NCI-H146 treated with DMSO at 0.1 percent for 48 hours (cell line): ENCODE measurements around the gene SLC25A36.
"Not testable (repeated sequence)": the region's sequence is repeated elsewhere in the genome, so short reads cannot be mapped to it uniquely, and the experiment has no call there.

Experiments
- DNase-seq: peaks from one replicate; lab custom pipeline; 2025; ENCODE audit not compliant: unreplicated experiment; lab: John Stamatoyannopoulos, UW

SLC25A36 gene

GRCh38 chr3:140994316-140994715, 52.7 kb downstream of the SLC25A36 start:
- DNase-seq, result no peak

GRCh38 chr3:140994861-140995260, 53.2 kb downstream of the SLC25A36 start:
- not testable (repeated sequence) for DNase-seq

GRCh38 chr3:140995881-140996280, 54.2 kb downstream of the SLC25A36 start:
- DNase-seq, result no peak

GRCh38 chr3:141000027-141000663, 58.5 kb downstream of the SLC25A36 start:
- DNase-seq, result peak; percentile 45

- DNase-seq, result no peak
These were observed 59.0 kb downstream of the SLC25A36 start for GRCh38 chr3:141000686-141001085.

- DNase-seq, result no peak
These were observed 64.7 kb downstream of the SLC25A36 start for GRCh38 chr3:141006344-141006743.

GRCh38 chr3:141009496-141009895, 67.9 kb downstream of the SLC25A36 start:
- DNase-seq, result no peak

GRCh38 chr3:141011232-141011996, 69.8 kb downstream of the SLC25A36 start:
- peak; percentile 76 for DNase-seq

GRCh38 chr3:141011997-141012262, 70.3 kb downstream of the SLC25A36 start:
- DNase-seq, result no peak

- peak; percentile 51 for DNase-seq
These were observed 70.9 kb downstream of the SLC25A36 start for GRCh38 chr3:141012571-141012970.

GRCh38 chr3:141015481-141015880, 73.8 kb downstream of the SLC25A36 start:
- no peak for DNase-seq

- DNase-seq, result not testable (repeated sequence)
These were observed 76.0 kb downstream of the SLC25A36 start for GRCh38 chr3:141017366-141018322.

GRCh38 chr3:141019244-141019643, 77.6 kb downstream of the SLC25A36 start:
- DNase-seq, result no peak

GRCh38 chr3:141020143-141020830, 78.7 kb downstream of the SLC25A36 start:
- DNase-seq, result no peak

GRCh38 chr3:141021261-141021660, 79.6 kb downstream of the SLC25A36 start:
- no peak for DNase-seq
